Inferior parietal cortex (tissue), 1 donor: ENCODE results near the gene ELMO1.
A peak's percentile ranks its signal among the peaks of the same experiment; 100 is the strongest.

Experiments
- DNase-seq: peaks from one replicate; pipeline ENCODE4 v3.0.0-alpha.2; 2016; ENCODE audit errors: extremely low spot score

Gene ELMO1

GRCh38 chr7:37054624-37055241, 393.9 kb downstream of the ELMO1 start:
- DNase-seq, result no peak

GRCh38 chr7:37052705-37053104, 396.0 kb downstream of the ELMO1 start:
- DNase-seq, result no peak

- no peak for DNase-seq
These were observed 397.9 kb downstream of the ELMO1 start for GRCh38 chr7:37050801-37051200.

GRCh38 chr7:37048674-37049073, 400.0 kb downstream of the ELMO1 start:
- no peak for DNase-seq

- DNase-seq, result no peak
These were observed 401.4 kb downstream of the ELMO1 start for GRCh38 chr7:37047260-37047659.

GRCh38 chr7:37046531-37047079, 402.1 kb downstream of the ELMO1 start:
- no peak for DNase-seq

- no peak for DNase-seq
These were observed 402.9 kb downstream of the ELMO1 start for GRCh38 chr7:37045681-37046179.

- no peak for DNase-seq
These were observed 407.2 kb downstream of the ELMO1 start for GRCh38 chr7:37041461-37041860.

GRCh38 chr7:37040330-37040729, 408.3 kb downstream of the ELMO1 start:
- DNase-seq, result no peak

GRCh38 chr7:37039131-37039749, 409.4 kb downstream of the ELMO1 start:
- no peak for DNase-seq

GRCh38 chr7:37038706-37039105, 410.0 kb downstream of the ELMO1 start:
- DNase-seq, result no peak

GRCh38 chr7:37037286-37037685, 411.4 kb downstream of the ELMO1 start:
- no peak for DNase-seq

- no peak for DNase-seq
These were observed 413.0 kb downstream of the ELMO1 start for GRCh38 chr7:37035631-37036030.

GRCh38 chr7:37033141-37033540, 415.5 kb downstream of the ELMO1 start:
- no peak for DNase-seq

GRCh38 chr7:37032258-37032601, 416.4 kb downstream of the ELMO1 start:
- no peak for DNase-seq

GRCh38 chr7:37031571-37032257, 416.9 kb downstream of the ELMO1 start:
- peak; percentile 82 for DNase-seq

GRCh38 chr7:37028909-37029440, 419.7 kb downstream of the ELMO1 start:
- no peak for DNase-seq

GRCh38 chr7:37027557-37028341, 420.9 kb downstream of the ELMO1 start:
- DNase-seq, result no peak

- no peak for DNase-seq
These were observed 421.6 kb downstream of the ELMO1 start for GRCh38 chr7:37027104-37027503.

- no peak for DNase-seq
These were observed 429.7 kb downstream of the ELMO1 start for GRCh38 chr7:37018954-37019353.

GRCh38 chr7:37016064-37016878, 432.4 kb downstream of the ELMO1 start:
- no peak for DNase-seq
